Liver (tissue), 3 donors: ENCODE data around the gene PSMB2.

Experiments used
- CTCF ChIP-seq: fragments of 150-350 bp; IDR thresholded peaks from 2 replicates; pipeline ENCODE4 v1.5.1; 2017; ENCODE audit warnings: improper control_type of control experiment, low read depth, low read length; ENCODE audit not compliant: missing input control
- TAF1 ChIP-seq: conservative IDR thresholded peaks from 2 replicates; pipeline ENCODE4 v1.6.1; 2016; ENCODE audit warnings: antibody characterized with exemption, mild to moderate bottlenecking
- donor health status: healthy.
- donor health status: healthy.

GRCh38 chr1:35605867-35606182 is 35.5 kb downstream of the PSMB2 start:
- TF ChIP-seq CTCF = no peak
- no peak for TF ChIP-seq TAF1
